GM23338 (cell line): ENCODE results near the gene ATL2. TPM values are rescaled to one million over a fixed set of nuclear protein-coding genes. Genes with fewer than 3 reads are reported as not detected.

Source experiments
- ATAC-seq: fragments of 200-7000 bp; cut with Tn5 transposase; 3 replicates; pipeline ENCODE4 v1.9.1; 2020
- DNase-seq: peaks from one replicate; pipeline ENCODE4 v3.0.0-alpha.2; 2015; ENCODE audit warnings: low spot score
- H2AFZ ChIP-seq: fragments of 200-600 bp; sonication (generic); 2 replicates; pipeline ENCODE4 v1.8.0; 2016; ENCODE audit warnings: antibody characterized with exemption, mild to moderate bottlenecking, moderate library complexity
- H3F3A ChIP-seq: fragments of 200-600 bp; sonication (generic); replicated peaks from 2 replicates; pipeline ENCODE4 v1.8.0; 2017; ENCODE audit warnings: antibody characterized with exemption, mixed run types, low read depth
- H3K27ac ChIP-seq: fragments of 200-600 bp; sonication (generic); 2 replicates; pipeline ENCODE4 v1.6.1; 2016; ENCODE audit warnings: low read depth
- H3K27me3 ChIP-seq: fragments of 200-600 bp; sonication (generic); 2 replicates; pipeline ENCODE4 v1.8.0; 2016; ENCODE audit warnings: mild to moderate bottlenecking, mixed run types, moderate library complexity; ENCODE audit not compliant: insufficient read depth
- H3K36me3 ChIP-seq: fragments of 200-600 bp; sonication (generic); 2 replicates; pipeline ENCODE4 v1.8.0; 2016; ENCODE audit warnings: mild to moderate bottlenecking; ENCODE audit not compliant: insufficient read depth
- H3K4me1 ChIP-seq: fragments of 200-600 bp; sonication (generic); 2 replicates; pipeline ENCODE4 v1.8.0; 2016; ENCODE audit warnings: mild to moderate bottlenecking, moderate library complexity; ENCODE audit not compliant: insufficient read depth
- H3K4me2 ChIP-seq: fragments of 200-600 bp; sonication (generic); 2 replicates; pipeline ENCODE4 v1.7.1; 2017; ENCODE audit warnings: mixed run types
- H3K4me3 ChIP-seq: fragments of 200-600 bp; sonication (generic); 2 replicates; pipeline ENCODE4 v1.6.1; 2016; ENCODE audit warnings: mixed run types
- H3K79me2 ChIP-seq: fragments of 200-600 bp; sonication (generic); replicated peaks from 2 replicates; pipeline ENCODE4 v1.8.0; 2017; ENCODE audit warnings: mild to moderate bottlenecking; ENCODE audit not compliant: insufficient read depth
- H3K9me2 ChIP-seq: fragments of 200-600 bp; sonication (generic); 2 replicates; pipeline ENCODE4 v1.8.0; 2017; ENCODE audit not compliant: insufficient read depth
- H4K20me1 ChIP-seq: fragments of 200-600 bp; sonication (generic); replicated peaks from 2 replicates; pipeline ENCODE4 v1.8.0; 2017; ENCODE audit warnings: mild to moderate bottlenecking; ENCODE audit not compliant: insufficient read depth
- H3K27ac Mint-ChIP-seq: 2 replicates; pipeline ENCODE4 v1.8.0; 2020; ENCODE audit warnings: inconsistent platforms, mild to moderate bottlenecking, moderate library complexity, mixed read lengths
- H3K27me3 Mint-ChIP-seq: 3 replicates; pipeline ENCODE4 v1.8.0; 2022; ENCODE audit warnings: low read depth, mild to moderate bottlenecking, moderate library complexity, mixed read lengths, inconsistent platforms; ENCODE audit not compliant: insufficient read depth, poor library complexity
- H3K36me3 Mint-ChIP-seq: 3 replicates; pipeline ENCODE4 v1.8.0; 2021; ENCODE audit warnings: low read depth, mild to moderate bottlenecking, inconsistent platforms, moderate library complexity, mixed read lengths
- H3K4me1 Mint-ChIP-seq: 3 replicates; pipeline ENCODE4 v1.8.0; 2020; ENCODE audit warnings: mild to moderate bottlenecking, inconsistent platforms, mixed read lengths
- H3K4me3 Mint-ChIP-seq: 3 replicates; pipeline ENCODE4 v1.8.0; 2021; ENCODE audit warnings: moderate library complexity, mild to moderate bottlenecking, inconsistent platforms, mixed read lengths
- H3K9me3 Mint-ChIP-seq: 3 replicates; pipeline ENCODE4 v1.8.0; 2020; ENCODE audit warnings: moderate library complexity, mild to moderate bottlenecking, inconsistent platforms, mixed read lengths
- CREB1 ChIP-seq: fragments of 250-450 bp; sonication (Bioruptor Pico); IDR thresholded peaks from 2 replicates; pipeline ENCODE4 v1.5.0; 2020; ENCODE audit warnings: low read depth, mild to moderate bottlenecking, moderate library complexity
- EZH2 ChIP-seq: fragments of 200-600 bp; sonication (generic); IDR thresholded peaks from one replicate; pipeline ENCODE4 v1.8.0; 2017; ENCODE audit warnings: antibody characterized with exemption, mild to moderate bottlenecking, low read depth; ENCODE audit not compliant: unreplicated experiment
- EZH2phosphoT487 ChIP-seq: fragments of 200-600 bp; sonication (generic); IDR thresholded peaks from one replicate; pipeline ENCODE4 v1.8.1; 2018; ENCODE audit warnings: antibody characterized with exemption; ENCODE audit not compliant: unreplicated experiment
- NANOG ChIP-seq: IDR thresholded peaks from 2 replicates; pipeline ENCODE4 v1.6.1; 2016; ENCODE audit warnings: antibody characterized with exemption, borderline replicate concordance
- POLR2AphosphoS5 ChIP-seq: IDR thresholded peaks from 2 replicates; pipeline ENCODE4 v1.6.1; 2016; ENCODE audit warnings: antibody characterized with exemption, low read depth
- STAT1 ChIP-seq: IDR thresholded peaks from one replicate; pipeline ENCODE4 v1.6.1; 2016; ENCODE audit warnings: antibody characterized with exemption; ENCODE audit not compliant: unreplicated experiment
- ZNF331 ChIP-seq: fragments of 250-450 bp; sonication (Bioruptor Pico); IDR thresholded peaks from 2 replicates; pipeline ENCODE4 v1.5.0; 2020; ENCODE audit warnings: low read depth, mild to moderate bottlenecking, moderate library complexity
- polyA plus RNA-seq: library from polyadenylated mRNA; unstranded; fragments of >200 nt; fragmentation: Nextera tagmentation; extraction: Ambion mirVana; gene quantifications from 2 replicates; pipeline ENCODE4 v1.2.1, GENCODE V29; 2016
- total RNA-seq: library from RNA; depleted of rRNA; stranded (reverse); fragments of >200 nt; shearing (Covaris generic); gene quantifications from 2 replicates; pipeline ENCODE4 v1.2.3, GENCODE V29; 2014
- TF ChIP-seq, protein P1 (sequence below): fragments of 250-450 bp; sonication (Bioruptor Pico); IDR thresholded peaks from 2 replicates; pipeline ENCODE4 v1.5.0; 2020; ENCODE audit warnings: mild to moderate bottlenecking, moderate library complexity
- TF ChIP-seq, protein P2 (sequence below), 2 experiments: fragments of 200-600 bp in 1 of 2; sonication (generic) in 1 of 2; conservative IDR thresholded peaks; 2 replicates each; pipeline versions ENCODE4 v1.5.1 to v1.6.1; 2016 to 2017; ENCODE audit warnings: antibody characterized with exemption in 2 of 2, low read depth in 2 of 2, mild to moderate bottlenecking in 2 of 2, moderate library complexity in 1 of 2
- TF ChIP-seq, protein P3 (sequence below): IDR thresholded peaks from 2 replicates; pipeline ENCODE4 v1.6.1; 2016; ENCODE audit warnings: antibody characterized with exemption
- TF ChIP-seq, protein P4 (sequence below): IDR thresholded peaks from one replicate; pipeline ENCODE4 v1.6.1; 2018; ENCODE audit warnings: antibody characterized with exemption; ENCODE audit not compliant: unreplicated experiment

Gene ATL2
- total and polyA plus RNA-seq, 2 experiments from 2014 or later, result 30.2 to 140 TPM

DNA sequence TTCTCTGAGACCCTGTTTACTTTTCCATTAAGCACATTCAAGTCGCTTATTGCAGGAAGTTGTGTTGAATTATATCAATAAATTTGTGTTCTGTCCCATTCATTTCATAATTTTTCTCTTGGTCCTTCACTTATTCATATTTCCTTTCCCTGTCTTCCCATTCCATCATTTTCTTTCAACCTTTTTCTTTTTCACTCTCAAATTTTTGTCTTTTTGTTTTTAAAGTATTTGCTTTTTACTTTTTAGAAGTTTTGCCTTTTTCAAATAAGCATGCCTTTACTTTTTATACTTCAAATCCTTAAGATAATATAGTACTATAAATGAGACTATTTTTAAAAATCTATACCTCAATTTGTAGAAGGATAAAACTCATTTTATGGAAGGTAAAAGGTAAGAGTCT is 120.5 kb downstream of the ATL2 start:
- Histone ChIP-seq H3K36me3 (no peaks in the 10 kb centered on the region), H3K27ac (no peak overlapping the region), H3K27me3 (no peaks in the 10 kb centered on the region), H4K20me1 (no peaks in the 10 kb centered on the region), H3K79me2 (no peaks in the 10 kb centered on the region), H3K4me2 (no peak overlapping the region), H2AFZ (no peak overlapping the region), H3K4me1 (no peaks in the 10 kb centered on the region; the same call in 1 of the 2 replicates), H3F3A (no peaks in the 10 kb centered on the region), H3K4me3 (no peak overlapping the region), H3K9me2 (0 out of 2 replicates have a peak, but pooled peaks cover 3% of the 10 kb centered on the region)
- Mint-ChIP-seq H3K9me3 (peaks cover 7% of the 10 kb centered on the region; the same call in 1 of the 3 replicates), H3K4me3 (no peak overlapping the region), H3K27me3 (peaks cover 4% of the 10 kb centered on the region), H3K4me1 (no peaks in the 10 kb centered on the region), H3K36me3 (no peaks in the 10 kb centered on the region), H3K27ac (no peak overlapping the region)
- TF ChIP-seq, protein P1, sequence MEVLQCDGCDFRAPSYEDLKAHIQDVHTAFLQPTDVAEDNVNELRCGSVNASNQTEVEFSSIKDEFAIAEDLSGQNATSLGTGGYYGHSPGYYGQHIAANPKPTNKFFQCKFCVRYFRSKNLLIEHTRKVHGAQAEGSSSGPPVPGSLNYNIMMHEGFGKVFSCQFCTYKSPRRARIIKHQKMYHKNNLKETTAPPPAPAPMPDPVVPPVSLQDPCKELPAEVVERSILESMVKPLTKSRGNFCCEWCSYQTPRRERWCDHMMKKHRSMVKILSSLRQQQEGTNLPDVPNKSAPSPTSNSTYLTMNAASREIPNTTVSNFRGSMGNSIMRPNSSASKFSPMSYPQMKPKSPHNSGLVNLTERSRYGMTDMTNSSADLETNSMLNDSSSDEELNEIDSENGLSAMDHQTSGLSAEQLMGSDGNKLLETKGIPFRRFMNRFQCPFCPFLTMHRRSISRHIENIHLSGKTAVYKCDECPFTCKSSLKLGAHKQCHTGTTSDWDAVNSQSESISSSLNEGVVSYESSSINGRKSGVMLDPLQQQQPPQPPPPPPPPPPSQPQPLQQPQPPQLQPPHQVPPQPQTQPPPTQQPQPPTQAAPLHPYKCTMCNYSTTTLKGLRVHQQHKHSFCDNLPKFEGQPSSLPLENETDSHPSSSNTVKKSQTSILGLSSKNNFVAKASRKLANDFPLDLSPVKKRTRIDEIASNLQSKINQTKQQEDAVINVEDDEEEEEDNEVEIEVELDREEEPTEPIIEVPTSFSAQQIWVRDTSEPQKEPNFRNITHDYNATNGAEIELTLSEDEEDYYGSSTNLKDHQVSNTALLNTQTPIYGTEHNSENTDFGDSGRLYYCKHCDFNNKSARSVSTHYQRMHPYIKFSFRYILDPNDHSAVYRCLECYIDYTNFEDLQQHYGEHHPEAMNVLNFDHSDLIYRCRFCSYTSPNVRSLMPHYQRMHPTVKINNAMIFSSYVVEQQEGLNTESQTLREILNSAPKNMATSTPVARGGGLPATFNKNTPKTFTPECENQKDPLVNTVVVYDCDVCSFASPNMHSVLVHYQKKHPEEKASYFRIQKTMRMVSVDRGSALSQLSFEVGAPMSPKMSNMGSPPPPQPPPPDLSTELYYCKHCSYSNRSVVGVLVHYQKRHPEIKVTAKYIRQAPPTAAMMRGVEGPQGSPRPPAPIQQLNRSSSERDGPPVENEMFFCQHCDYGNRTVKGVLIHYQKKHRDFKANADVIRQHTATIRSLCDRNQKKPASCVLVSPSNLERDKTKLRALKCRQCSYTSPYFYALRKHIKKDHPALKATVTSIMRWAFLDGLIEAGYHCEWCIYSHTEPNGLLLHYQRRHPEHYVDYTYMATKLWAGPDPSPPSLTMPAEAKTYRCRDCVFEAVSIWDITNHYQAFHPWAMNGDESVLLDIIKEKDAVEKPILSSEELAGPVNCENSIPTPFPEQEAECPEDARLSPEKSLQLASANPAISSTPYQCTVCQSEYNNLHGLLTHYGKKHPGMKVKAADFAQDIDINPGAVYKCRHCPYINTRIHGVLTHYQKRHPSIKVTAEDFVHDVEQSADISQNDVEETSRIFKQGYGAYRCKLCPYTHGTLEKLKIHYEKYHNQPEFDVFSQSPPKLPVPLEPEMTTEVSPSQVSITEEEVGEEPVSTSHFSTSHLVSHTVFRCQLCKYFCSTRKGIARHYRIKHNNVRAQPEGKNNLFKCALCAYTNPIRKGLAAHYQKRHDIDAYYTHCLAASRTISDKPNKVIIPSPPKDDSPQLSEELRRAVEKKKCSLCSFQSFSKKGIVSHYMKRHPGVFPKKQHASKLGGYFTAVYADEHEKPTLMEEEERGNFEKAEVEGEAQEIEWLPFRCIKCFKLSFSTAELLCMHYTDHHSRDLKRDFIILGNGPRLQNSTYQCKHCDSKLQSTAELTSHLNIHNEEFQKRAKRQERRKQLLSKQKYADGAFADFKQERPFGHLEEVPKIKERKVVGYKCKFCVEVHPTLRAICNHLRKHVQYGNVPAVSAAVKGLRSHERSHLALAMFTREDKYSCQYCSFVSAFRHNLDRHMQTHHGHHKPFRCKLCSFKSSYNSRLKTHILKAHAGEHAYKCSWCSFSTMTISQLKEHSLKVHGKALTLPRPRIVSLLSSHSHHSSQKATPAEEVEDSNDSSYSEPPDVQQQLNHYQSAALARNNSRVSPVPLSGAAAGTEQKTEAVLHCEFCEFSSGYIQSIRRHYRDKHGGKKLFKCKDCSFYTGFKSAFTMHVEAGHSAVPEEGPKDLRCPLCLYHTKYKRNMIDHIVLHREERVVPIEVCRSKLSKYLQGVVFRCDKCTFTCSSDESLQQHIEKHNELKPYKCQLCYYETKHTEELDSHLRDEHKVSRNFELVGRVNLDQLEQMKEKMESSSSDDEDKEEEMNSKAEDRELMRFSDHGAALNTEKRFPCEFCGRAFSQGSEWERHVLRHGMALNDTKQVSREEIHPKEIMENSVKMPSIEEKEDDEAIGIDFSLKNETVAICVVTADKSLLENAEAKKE (CRISPR knock-in tag), result no peak
- TF ChIP-seq EZH2phosphoT487 (no peak), CREB1 (CRISPR knock-in tag) (no peak), STAT1 (no peak), POLR2AphosphoS5 (no peak), EZH2 (no peak), NANOG (no peak), ZNF331 (CRISPR knock-in tag) (no peak)
- TF ChIP-seq, protein P2, sequence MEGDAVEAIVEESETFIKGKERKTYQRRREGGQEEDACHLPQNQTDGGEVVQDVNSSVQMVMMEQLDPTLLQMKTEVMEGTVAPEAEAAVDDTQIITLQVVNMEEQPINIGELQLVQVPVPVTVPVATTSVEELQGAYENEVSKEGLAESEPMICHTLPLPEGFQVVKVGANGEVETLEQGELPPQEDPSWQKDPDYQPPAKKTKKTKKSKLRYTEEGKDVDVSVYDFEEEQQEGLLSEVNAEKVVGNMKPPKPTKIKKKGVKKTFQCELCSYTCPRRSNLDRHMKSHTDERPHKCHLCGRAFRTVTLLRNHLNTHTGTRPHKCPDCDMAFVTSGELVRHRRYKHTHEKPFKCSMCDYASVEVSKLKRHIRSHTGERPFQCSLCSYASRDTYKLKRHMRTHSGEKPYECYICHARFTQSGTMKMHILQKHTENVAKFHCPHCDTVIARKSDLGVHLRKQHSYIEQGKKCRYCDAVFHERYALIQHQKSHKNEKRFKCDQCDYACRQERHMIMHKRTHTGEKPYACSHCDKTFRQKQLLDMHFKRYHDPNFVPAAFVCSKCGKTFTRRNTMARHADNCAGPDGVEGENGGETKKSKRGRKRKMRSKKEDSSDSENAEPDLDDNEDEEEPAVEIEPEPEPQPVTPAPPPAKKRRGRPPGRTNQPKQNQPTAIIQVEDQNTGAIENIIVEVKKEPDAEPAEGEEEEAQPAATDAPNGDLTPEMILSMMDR (conservative IDR thresholded peaks at IDR 0.05; ENCODE audit: low read depth in 2 of 2), result no peak
- TF ChIP-seq, protein P3, sequence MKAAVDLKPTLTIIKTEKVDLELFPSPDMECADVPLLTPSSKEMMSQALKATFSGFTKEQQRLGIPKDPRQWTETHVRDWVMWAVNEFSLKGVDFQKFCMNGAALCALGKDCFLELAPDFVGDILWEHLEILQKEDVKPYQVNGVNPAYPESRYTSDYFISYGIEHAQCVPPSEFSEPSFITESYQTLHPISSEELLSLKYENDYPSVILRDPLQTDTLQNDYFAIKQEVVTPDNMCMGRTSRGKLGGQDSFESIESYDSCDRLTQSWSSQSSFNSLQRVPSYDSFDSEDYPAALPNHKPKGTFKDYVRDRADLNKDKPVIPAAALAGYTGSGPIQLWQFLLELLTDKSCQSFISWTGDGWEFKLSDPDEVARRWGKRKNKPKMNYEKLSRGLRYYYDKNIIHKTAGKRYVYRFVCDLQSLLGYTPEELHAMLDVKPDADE, result no peak
- TF ChIP-seq, protein P4, sequence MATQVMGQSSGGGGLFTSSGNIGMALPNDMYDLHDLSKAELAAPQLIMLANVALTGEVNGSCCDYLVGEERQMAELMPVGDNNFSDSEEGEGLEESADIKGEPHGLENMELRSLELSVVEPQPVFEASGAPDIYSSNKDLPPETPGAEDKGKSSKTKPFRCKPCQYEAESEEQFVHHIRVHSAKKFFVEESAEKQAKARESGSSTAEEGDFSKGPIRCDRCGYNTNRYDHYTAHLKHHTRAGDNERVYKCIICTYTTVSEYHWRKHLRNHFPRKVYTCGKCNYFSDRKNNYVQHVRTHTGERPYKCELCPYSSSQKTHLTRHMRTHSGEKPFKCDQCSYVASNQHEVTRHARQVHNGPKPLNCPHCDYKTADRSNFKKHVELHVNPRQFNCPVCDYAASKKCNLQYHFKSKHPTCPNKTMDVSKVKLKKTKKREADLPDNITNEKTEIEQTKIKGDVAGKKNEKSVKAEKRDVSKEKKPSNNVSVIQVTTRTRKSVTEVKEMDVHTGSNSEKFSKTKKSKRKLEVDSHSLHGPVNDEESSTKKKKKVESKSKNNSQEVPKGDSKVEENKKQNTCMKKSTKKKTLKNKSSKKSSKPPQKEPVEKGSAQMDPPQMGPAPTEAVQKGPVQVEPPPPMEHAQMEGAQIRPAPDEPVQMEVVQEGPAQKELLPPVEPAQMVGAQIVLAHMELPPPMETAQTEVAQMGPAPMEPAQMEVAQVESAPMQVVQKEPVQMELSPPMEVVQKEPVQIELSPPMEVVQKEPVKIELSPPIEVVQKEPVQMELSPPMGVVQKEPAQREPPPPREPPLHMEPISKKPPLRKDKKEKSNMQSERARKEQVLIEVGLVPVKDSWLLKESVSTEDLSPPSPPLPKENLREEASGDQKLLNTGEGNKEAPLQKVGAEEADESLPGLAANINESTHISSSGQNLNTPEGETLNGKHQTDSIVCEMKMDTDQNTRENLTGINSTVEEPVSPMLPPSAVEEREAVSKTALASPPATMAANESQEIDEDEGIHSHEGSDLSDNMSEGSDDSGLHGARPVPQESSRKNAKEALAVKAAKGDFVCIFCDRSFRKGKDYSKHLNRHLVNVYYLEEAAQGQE, result no peak
- ATAC-seq (no peak), DNase-seq (no peak)
